Retinal pigment epithelial cell (primary cell): ENCODE measurements around the gene CC2D2B.
"Not testable (repeated sequence)": the region's sequence is repeated elsewhere in the genome, so short reads cannot be mapped to it uniquely, and the experiment has no call there.

Source experiments
- DNase-seq: peaks from one replicate; pipeline ENCODE4 v3.0.0-alpha.2; 2010; ENCODE audit warnings: low read depth
- H3K4me3 ChIP-seq: 2 replicates; pipeline ENCODE4 v1.5.1; 2011; ENCODE audit warnings: mild to moderate bottlenecking, low read length, control low read depth, moderate library complexity
- TF ChIP-seq, protein P1 (sequence below): conservative IDR thresholded peaks from 2 replicates; pipeline ENCODE4 v1.5.1; 2011; ENCODE audit warnings: low read depth, low read length, control low read depth, inconsistent platforms

The CC2D2B gene

DNA sequence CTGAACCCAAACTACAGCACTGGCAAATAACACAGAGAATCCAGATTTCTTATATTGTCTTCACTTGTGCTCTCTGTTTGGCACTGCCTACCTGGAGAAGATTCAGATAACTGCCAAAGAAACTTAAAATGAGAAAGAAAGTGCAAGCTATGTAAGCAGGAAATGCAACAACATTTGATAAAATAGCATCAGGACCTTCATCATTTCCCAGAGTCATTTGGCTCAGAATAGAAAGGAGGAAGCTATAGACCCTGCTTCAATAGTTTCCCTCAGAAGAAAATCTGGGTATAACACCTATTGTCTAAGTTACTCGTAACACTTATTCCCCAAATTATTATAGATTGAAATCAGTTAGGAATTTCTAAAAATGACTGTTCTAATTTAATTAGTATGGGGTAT is 56.2 kb downstream of the CC2D2B start:
- no peak overlapping the region for H3K4me3 ChIP-seq
- TF ChIP-seq, protein P1, sequence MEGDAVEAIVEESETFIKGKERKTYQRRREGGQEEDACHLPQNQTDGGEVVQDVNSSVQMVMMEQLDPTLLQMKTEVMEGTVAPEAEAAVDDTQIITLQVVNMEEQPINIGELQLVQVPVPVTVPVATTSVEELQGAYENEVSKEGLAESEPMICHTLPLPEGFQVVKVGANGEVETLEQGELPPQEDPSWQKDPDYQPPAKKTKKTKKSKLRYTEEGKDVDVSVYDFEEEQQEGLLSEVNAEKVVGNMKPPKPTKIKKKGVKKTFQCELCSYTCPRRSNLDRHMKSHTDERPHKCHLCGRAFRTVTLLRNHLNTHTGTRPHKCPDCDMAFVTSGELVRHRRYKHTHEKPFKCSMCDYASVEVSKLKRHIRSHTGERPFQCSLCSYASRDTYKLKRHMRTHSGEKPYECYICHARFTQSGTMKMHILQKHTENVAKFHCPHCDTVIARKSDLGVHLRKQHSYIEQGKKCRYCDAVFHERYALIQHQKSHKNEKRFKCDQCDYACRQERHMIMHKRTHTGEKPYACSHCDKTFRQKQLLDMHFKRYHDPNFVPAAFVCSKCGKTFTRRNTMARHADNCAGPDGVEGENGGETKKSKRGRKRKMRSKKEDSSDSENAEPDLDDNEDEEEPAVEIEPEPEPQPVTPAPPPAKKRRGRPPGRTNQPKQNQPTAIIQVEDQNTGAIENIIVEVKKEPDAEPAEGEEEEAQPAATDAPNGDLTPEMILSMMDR: no peak
- DNase-seq: no peak

DNA sequence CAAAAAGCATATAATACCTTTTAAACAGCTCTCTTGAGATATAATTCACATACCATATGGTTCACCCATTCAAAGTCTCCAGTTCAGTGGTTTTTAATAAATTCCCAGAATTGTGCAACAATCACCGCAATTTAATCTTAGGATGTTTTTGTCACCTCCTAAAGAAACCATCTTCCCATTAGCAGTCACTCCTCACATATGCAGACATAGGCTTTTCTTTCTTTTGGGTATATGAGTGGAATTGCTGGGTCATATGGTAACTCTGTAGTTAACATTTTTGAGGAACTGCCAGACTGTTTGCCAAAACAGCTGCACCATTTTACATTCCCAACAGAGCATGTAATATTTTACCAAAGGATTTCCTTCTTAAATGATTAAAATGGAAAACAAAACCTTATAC is 57.0 kb downstream of the CC2D2B start:
- TF ChIP-seq, protein P1: no peak
- H3K4me3 ChIP-seq: no peak overlapping the region
- DNase-seq: no peak

DNA sequence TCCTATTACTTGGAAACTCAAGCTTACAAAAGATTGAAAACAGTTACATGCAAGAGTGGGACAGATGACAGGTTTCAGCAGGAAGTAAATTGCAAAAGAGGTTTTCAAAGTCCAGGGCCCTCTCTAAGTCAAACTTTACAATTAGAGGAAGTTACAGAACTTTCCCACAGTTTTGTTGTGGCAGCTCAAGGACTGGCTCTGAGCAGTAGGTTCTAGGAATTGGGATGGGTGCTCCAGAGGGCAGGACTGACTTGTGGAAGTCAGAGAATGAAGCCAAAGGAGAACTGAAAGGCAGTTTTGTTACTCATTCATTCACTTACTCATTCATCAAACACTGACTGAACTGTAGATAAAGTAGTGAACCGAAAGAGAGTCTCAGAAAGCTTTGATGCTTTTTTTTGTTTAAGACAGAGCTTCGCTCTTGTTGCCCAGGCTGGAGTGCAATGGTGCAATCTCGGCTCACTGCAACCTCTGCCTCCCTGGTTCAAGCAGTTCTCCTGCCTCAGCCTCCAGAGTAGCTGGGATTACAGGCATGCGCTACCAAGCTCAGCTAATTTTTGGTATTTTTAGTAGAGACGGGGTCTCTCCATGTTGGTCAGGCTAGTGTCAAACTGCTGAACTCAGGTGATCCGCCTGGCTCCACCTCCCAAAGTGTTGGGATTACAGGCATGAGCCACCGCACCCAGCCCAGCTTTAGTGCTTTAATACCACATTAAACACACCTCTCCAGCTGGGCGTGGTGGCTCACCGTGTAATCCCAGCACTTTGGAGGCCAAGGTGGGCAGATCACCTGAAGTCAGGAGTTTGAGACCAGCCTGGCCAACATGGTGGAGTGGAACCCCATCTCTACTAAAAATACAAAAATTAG is 68.8 kb downstream of the CC2D2B start:
- no peak for DNase-seq
- no peak overlapping the region for H3K4me3 ChIP-seq
- TF ChIP-seq, protein P1: no peak

DNA sequence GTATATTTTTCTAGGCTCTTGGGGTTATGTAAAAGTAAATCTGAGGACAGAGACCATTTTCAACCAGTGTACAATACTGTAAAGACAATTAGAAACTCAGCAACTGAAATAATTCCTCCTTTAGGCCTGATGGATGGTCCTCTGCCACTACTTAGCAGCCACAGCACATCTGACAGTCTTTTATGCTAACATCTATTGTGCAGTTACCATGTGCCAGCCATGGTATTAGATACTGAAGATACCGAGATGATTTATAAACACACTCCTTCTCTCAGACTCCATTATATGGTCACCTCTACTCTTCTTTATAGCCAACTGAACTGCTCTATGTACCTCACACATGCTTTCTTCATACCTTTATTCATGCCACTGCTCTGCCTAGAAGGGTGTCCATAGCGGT is 74.4 kb downstream of the CC2D2B start:
- TF ChIP-seq, protein P1: no peak
- DNase-seq: no peak
- no peak overlapping the region for H3K4me3 ChIP-seq

DNA sequence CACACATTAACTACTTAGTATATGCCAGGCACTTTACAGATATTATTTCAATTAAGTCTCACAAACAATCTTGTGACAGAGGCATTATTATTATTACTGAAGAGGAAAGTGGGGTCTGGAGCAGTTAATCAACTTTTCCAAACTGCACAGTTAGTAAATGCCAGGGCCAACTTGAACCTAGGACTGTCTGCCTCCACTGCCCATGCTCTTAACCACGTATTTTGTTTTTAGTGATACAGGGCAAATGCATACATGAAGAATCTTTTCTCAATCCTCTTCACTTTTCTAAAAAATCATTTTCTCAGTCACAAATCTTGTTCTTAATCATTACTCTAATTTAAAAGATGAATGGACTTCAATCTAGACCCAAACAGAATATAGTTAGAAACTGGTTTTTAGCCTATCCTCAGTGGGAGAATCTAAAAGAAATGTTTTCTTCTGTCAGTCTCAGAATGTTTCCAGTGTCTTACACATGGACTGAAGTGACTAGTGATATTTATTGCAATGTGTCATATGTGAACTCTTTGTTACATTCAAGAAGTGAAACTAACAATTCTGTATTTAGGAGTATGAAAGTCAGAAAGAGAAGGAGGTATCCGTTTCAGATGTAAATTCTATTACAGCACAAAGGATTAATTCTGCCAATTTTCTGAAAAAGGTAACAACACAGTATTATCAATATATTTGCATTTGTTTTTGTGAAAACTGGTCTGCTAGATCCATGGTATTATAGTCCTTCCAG is 80.1 kb downstream of the CC2D2B start:
- no peak for DNase-seq

DNA sequence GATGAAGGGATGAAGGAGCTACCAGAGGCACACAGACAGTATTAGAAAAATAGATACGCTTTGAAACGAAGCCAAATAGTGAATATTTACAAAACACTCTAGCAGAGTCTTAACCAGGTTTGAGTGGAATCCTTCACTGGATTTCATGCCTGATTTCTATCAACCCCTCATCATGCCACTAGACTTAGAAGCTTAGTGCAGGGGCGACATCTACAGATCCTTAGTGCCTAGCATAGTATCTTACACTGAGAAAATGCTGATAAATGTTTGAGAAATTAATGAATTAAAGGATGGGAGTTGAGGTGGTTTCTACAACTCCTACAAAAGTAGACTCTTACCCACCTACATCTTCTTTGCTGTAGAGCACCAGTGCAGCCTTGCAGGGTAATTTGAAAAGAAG is 80.9 kb downstream of the CC2D2B start:
- no peak overlapping the region for H3K4me3 ChIP-seq
- no peak for DNase-seq
- TF ChIP-seq, protein P1: no peak

More for the DNA sequence above, 80.1 kb downstream of the CC2D2B start:
- TF ChIP-seq, protein P1: no peak
- H3K4me3 ChIP-seq: no peak overlapping the region

DNA sequence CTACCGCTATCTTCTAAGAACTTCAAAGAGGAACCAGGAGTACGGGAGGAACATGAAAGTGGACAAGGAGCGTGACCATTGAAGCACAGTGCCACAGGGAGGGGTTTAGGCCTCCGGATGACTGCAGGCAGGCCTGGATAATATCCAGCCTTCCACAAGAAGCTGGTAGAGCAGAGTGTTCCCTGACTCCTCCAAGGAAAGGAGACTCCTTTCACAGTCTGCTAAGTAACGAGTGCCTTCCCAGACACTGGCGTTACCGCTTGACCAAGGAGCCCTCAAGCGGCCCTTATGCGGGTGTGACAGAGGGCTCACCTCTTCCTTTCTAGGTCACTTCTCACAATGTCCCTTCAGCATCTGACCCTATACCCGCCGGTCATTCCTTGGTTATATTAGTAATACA is 86.6 kb downstream of the CC2D2B start:
- not testable (repeated sequence) for DNase-seq, H3K4me3 ChIP-seq
